Cardiac muscle cell (in vitro differentiated cells and primary cell): ENCODE results near the gene SLC23A2. TPM values are rescaled to one million over a fixed set of nuclear protein-coding genes. Genes with fewer than 3 reads are reported as not detected.

ENCODE experiments used
- DNase-seq, 2 donors: peaks; one replicate each; pipeline versions ENCODE4 v3.0.0 to v3.0.0-alpha.2; 2010 to 2017; ENCODE audit warnings: low read depth in 1 of 2, low spot score in 1 of 2
- H3K27ac ChIP-seq: fragments of 200-600 bp; sonication (generic); 2 replicates; pipeline ENCODE4 v1.5.1; 2016
- H3K27me3 ChIP-seq: fragments of 200-600 bp; sonication (generic); 2 replicates; pipeline ENCODE4 v1.6.0; 2016; ENCODE audit warnings: control low read depth
- H3K36me3 ChIP-seq: fragments of 200-600 bp; sonication (generic); 2 replicates; pipeline ENCODE4 v1.5.1; 2016; ENCODE audit warnings: control low read depth
- H3K4me1 ChIP-seq: fragments of 200-600 bp; sonication (generic); 2 replicates; pipeline ENCODE4 v1.8.1; 2017; ENCODE audit warnings: low read depth, mild to moderate bottlenecking, mixed run types
- H3K4me3 ChIP-seq: fragments of 200-600 bp; sonication (generic); 2 replicates; pipeline ENCODE4 v1.5.1; 2016; ENCODE audit warnings: mild to moderate bottlenecking
- H3K9me3 ChIP-seq: fragments of 200-600 bp; sonication (generic); 2 replicates; pipeline ENCODE4 v1.5.1; 2017; ENCODE audit warnings: low read depth, mild to moderate bottlenecking, control low read depth
- polyA plus RNA-seq: library from polyadenylated mRNA; unstranded; fragments of >200 nt; fragmentation: Nextera tagmentation; extraction: Ambion mirVana; gene quantifications from 2 replicates; pipeline ENCODE4 v1.2.1, GENCODE V29; 2016
- total RNA-seq: library from RNA; depleted of rRNA; stranded (reverse); fragments of >200 nt; gene quantifications from 2 replicates; pipeline ENCODE4 v1.2.3, GENCODE V29; 2016
- TF ChIP-seq, protein P1 (sequence below): IDR thresholded peaks from 2 replicates; pipeline ENCODE4 v1.5.1; 2012; ENCODE audit warnings: low read depth, mild to moderate bottlenecking, low read length

SLC23A2 gene
- total and polyA plus RNA-seq, 2 experiments from 2014 or later: 5.9 to 10.6 TPM

GRCh38 chr20:4861961-4862360 lies 139.3 kb downstream of the SLC23A2 start:
- no peak overlapping the region for H3K4me3 ChIP-seq
- TF ChIP-seq, protein P1, sequence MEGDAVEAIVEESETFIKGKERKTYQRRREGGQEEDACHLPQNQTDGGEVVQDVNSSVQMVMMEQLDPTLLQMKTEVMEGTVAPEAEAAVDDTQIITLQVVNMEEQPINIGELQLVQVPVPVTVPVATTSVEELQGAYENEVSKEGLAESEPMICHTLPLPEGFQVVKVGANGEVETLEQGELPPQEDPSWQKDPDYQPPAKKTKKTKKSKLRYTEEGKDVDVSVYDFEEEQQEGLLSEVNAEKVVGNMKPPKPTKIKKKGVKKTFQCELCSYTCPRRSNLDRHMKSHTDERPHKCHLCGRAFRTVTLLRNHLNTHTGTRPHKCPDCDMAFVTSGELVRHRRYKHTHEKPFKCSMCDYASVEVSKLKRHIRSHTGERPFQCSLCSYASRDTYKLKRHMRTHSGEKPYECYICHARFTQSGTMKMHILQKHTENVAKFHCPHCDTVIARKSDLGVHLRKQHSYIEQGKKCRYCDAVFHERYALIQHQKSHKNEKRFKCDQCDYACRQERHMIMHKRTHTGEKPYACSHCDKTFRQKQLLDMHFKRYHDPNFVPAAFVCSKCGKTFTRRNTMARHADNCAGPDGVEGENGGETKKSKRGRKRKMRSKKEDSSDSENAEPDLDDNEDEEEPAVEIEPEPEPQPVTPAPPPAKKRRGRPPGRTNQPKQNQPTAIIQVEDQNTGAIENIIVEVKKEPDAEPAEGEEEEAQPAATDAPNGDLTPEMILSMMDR: no peak
- DNase-seq: no peak
- peaks cover 24% of the 10 kb centered on the region for H3K36me3 ChIP-seq
- no peak overlapping the region for H3K27ac ChIP-seq
- H3K4me1 ChIP-seq: no peaks in the 10 kb centered on the region
- H3K27me3 ChIP-seq: no peaks in the 10 kb centered on the region
- no peaks in the 10 kb centered on the region for H3K9me3 ChIP-seq

DNA sequence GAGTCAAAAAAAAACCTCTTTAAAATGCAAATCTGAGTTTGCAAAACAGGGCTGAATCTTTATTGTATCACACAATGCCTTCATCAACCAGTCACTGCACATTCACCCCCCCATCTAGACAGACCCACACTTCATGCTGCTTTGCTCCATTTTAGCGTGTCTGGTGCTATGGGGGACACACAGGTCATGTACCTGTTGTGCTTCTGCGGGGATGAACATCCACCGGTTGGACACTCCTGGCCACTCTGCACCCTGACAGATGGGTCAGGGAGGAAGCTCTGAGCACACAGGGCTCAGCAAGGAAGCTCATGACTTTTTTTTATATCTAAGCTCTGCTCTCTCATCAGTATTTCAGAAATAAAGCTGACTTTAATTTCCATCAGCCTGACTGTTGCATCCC lies 143.3 kb downstream of the SLC23A2 start:
- no peak overlapping the region for H3K4me3 ChIP-seq
- no peaks in the 10 kb centered on the region for H3K4me1 ChIP-seq
- no peak for DNase-seq
- no peaks in the 10 kb centered on the region for H3K27me3 ChIP-seq
- H3K9me3 ChIP-seq: no peaks in the 10 kb centered on the region
- H3K36me3 ChIP-seq: peaks cover 24% of the 10 kb centered on the region
- TF ChIP-seq, protein P1: no peak
- no peak overlapping the region for H3K27ac ChIP-seq

DNA sequence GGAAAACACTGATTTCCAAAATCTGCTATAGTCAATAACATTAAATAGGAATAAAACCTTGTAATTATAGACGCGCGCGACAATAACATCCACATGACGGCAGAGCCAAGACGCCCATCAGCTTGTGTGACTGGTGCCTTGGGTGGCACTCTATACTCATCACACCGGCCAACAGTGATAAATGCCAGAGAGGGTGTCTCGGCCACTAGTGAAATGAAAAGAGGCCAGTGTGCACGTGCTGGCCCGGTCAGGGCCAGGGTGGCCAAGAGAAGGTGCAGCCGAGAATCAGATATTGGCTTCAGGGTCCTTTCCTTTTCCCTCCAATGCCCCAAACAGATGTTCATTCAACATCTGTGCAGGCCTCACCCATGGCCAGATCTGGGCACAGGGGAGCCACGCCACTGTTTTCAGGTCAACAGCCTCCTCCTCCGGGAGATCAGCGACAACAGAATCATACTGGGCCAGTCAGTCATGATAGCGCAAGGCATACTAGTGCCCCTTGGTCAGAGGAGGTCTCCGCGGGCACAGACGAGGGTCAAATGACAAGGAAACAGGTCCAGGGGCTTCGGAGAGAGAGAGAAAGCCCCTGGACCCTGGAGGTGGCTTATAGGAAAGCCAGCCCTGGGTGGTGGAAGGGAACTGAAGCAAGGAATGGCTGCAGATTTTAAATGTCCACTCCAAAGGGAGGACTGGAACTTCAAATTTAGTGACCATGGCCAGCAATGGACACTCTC lies 145.1 kb downstream of the SLC23A2 start:
- no peak for DNase-seq
- H3K36me3 ChIP-seq: peaks cover 20% of the 10 kb centered on the region
- TF ChIP-seq, protein P1: no peak

GRCh38 chr20:4855555-4855954 lies 145.8 kb downstream of the SLC23A2 start:
- Histone ChIP-seq H3K9me3 (no peaks in the 10 kb centered on the region), H3K27me3 (no peaks in the 10 kb centered on the region), H3K36me3 (peaks cover 18% of the 10 kb centered on the region), H3K4me3 (no peak overlapping the region), H3K4me1 (no peaks in the 10 kb centered on the region), H3K27ac (no peak overlapping the region)
- DNase-seq: no peak
- TF ChIP-seq, protein P1: no peak

More for the DNA sequence above, 145.1 kb downstream of the SLC23A2 start:
- no peaks in the 10 kb centered on the region for H3K4me1 ChIP-seq
- no peaks in the 10 kb centered on the region for H3K9me3 ChIP-seq
- no peak overlapping the region for H3K27ac ChIP-seq
- H3K4me3 ChIP-seq: no peak overlapping the region
- H3K27me3 ChIP-seq: no peaks in the 10 kb centered on the region

DNA sequence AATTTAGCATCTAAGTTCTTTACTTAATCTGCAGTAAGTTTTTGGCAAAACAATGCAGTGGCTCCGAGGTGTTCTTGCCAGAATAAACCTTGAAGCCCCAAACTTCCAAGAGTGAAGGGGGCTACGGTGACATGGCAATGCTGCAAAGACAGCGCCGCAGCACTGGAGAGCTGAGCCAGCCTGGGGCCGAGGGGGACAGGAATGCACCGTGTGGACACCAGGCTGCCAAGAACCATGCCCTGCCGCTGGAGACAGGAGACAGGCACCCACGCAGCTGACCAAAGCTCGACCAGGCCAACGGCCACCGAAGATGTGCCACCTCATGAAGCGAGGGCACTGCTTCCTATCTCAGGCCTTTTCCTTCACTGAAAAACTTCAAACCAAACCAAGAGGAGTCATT lies 146.2 kb downstream of the SLC23A2 start:
- Histone ChIP-seq H3K4me3 (no peak overlapping the region), H3K27ac (no peak overlapping the region), H3K36me3 (peaks cover 14% of the 10 kb centered on the region), H3K9me3 (no peaks in the 10 kb centered on the region), H3K4me1 (no peaks in the 10 kb centered on the region), H3K27me3 (no peaks in the 10 kb centered on the region)
- TF ChIP-seq, protein P1: no peak
- no peak for DNase-seq

- Histone ChIP-seq H3K27me3 (no peaks in the 10 kb centered on the region), H3K27ac (no peak overlapping the region), H3K4me1 (no peaks in the 10 kb centered on the region), H3K4me3 (no peak overlapping the region), H3K9me3 (no peaks in the 10 kb centered on the region), H3K36me3 (peaks cover 9% of the 10 kb centered on the region)
- no peak for DNase-seq
- TF ChIP-seq, protein P1: no peak
Measured at GRCh38 chr20:4854561-4854901, 146.8 kb downstream of the SLC23A2 start.
